K562 (cell line): Measurements from ENCODE around the gene RNASE4. TPM values are rescaled to one million over a fixed set of nuclear protein-coding genes. Genes with fewer than 3 reads are reported as not detected.

Source experiments
- ATAC-seq: fragments of 200-7000 bp; cut with Tn5 transposase; 3 replicates; pipeline ENCODE4 v1.9.1; 2020; ENCODE audit warnings: moderate library complexity
- BruUV-seq: library from RNA; stranded (reverse); fragments of 400-500 nt; replicated peaks from 2 replicates; lab custom pipeline; 2021; lab: Mats Ljungman, UMichigan
- CTCF ChIA-PET: fragments of 300-600 bp; formaldehyde crosslinking; extraction: SDS; loops from one replicate; lab custom pipeline; 2021; ENCODE audit warnings: low intra/inter-chr PET ratio; lab: Yijun Ruan, JAX
- POLR2A ChIA-PET: fragments of 300-600, 350-650 bp; sonication (Branson Sonifier 250); formaldehyde crosslinking; extraction: SDS; loops from one replicate; lab custom pipeline; 2021; ENCODE audit warnings: antibody characterized with exemption, inconsistent platforms; lab: Yijun Ruan, JAX
- DNase-seq, 4 experiments: peaks; one replicate each; pipeline versions ENCODE4 v3.0.0 to v3.0.0-alpha.2; 2011 to 2018; ENCODE audit warnings: low spot score in 3 of 4, mixed read lengths in 3 of 4; ENCODE audit errors: extremely low read depth in 1 of 4
- FAIRE-seq: peaks from 2 replicates; lab custom pipeline; 2011; peaks lifted over from hg19 to GRCh38; lab: Jason Lieb, UNC
- H2AFZ ChIP-seq: 2 replicates; pipeline ENCODE4 v1.6.0; 2011; ENCODE audit warnings: low read depth, low read length, control low read depth, inconsistent platforms
- H3K27ac ChIP-seq: fragments of 200-600 bp; 3 replicates; pipeline ENCODE4 v1.8.0; 2011; ENCODE audit warnings: low read depth, mild to moderate bottlenecking, control low read depth, inconsistent platforms, low read length, moderate library complexity, mixed read lengths; ENCODE audit errors: extremely low read depth
- H3K27me3 ChIP-seq, 2 experiments: fragments of 300-600 bp in 1 of 2; 2 replicates in 1 of 2; 3 replicates in 1 of 2; pipeline versions ENCODE4 v1.6.0 to v1.8.0; 2011; ENCODE audit warnings: inconsistent platforms in 2 of 2, low read length in 2 of 2, mild to moderate bottlenecking in 1 of 2, mixed read lengths in 1 of 2, moderate library complexity in 1 of 2; ENCODE audit not compliant: control insufficient read depth in 2 of 2, insufficient read depth in 2 of 2
- H3K36me3 ChIP-seq: fragments of 300-600 bp; 3 replicates; pipeline ENCODE4 v1.8.0; 2011; ENCODE audit warnings: mild to moderate bottlenecking, low read length, inconsistent platforms; ENCODE audit not compliant: control insufficient read depth, insufficient read depth
- H3K4me1 ChIP-seq, 2 experiments: fragments of 200-600 bp in 1 of 2; replicated peaks in 1 of 2; 2 replicates in 1 of 2; 3 replicates in 1 of 2; pipeline versions ENCODE4 v1.5.1 to v1.8.0; 2011; ENCODE audit warnings: inconsistent platforms in 2 of 2, low read length in 2 of 2, mild to moderate bottlenecking in 1 of 2, mixed read lengths in 1 of 2, moderate library complexity in 1 of 2; ENCODE audit not compliant: control insufficient read depth in 2 of 2, insufficient read depth in 2 of 2
- H3K4me2 ChIP-seq: 2 replicates; pipeline ENCODE4 v1.6.1; 2011; ENCODE audit warnings: low read length, control low read depth, inconsistent platforms, mixed read lengths; ENCODE audit not compliant: insufficient read depth
- H3K4me3 ChIP-seq: fragments of 200-600 bp; sonication (generic), shearing (Covaris generic); 2 replicates; pipeline ENCODE4 v1.5.1; 2016; ENCODE audit warnings: control low read depth, inconsistent platforms
- H3K79me2 ChIP-seq: fragments of 200-600 bp; 3 replicates; pipeline ENCODE4 v1.8.0; 2011; ENCODE audit warnings: low read length, inconsistent platforms; ENCODE audit not compliant: control insufficient read depth, insufficient read depth
- H3K9ac ChIP-seq, 2 experiments: 2 replicates each; pipeline versions ENCODE4 v1.6.0 to v1.6.1; 2011; ENCODE audit warnings: low read depth in 2 of 2, low read length in 2 of 2, control low read depth in 1 of 2, inconsistent platforms in 1 of 2, mild to moderate bottlenecking in 1 of 2, mixed read lengths in 1 of 2; ENCODE audit not compliant: insufficient read depth in 1 of 2
- H3K9me1 ChIP-seq: one replicate; pipeline ENCODE4 v1.6.0; 2011; ENCODE audit warnings: inconsistent platforms, mild to moderate bottlenecking, low read length, moderate library complexity; ENCODE audit not compliant: control insufficient read depth, insufficient read depth
- H3K9me3 ChIP-seq: replicated peaks from 2 replicates; pipeline ENCODE4 v1.5.1; 2011; ENCODE audit warnings: low read depth, low read length, inconsistent platforms; ENCODE audit not compliant: control insufficient read depth, insufficient read depth
- H4K20me1 ChIP-seq: replicated peaks from 2 replicates; pipeline ENCODE4 v1.6.1; 2011; ENCODE audit warnings: low read length, inconsistent platforms, mixed read lengths; ENCODE audit not compliant: control insufficient read depth, insufficient read depth
- CEBPG ChIP-seq, 3 experiments: fragments of 200-800 bp in 1 of 3; sonication (Bioruptor generic) in 1 of 3; sonication (generic) in 1 of 3; formaldehyde crosslinking in 1 of 3; IDR thresholded peaks in 2 of 3; conservative IDR thresholded peaks in 1 of 3; 2 replicates each; pipeline versions ENCODE4 v1.6.1 to v1.8.0; 2016 to 2022; ENCODE audit warnings: missing compliant biosample characterization in 2 of 3, missing genetic modification characterization in 2 of 3, mild to moderate bottlenecking in 1 of 3, missing genetic modification reagents in 1 of 3
- FOXK1 ChIP-seq: sonication (generic); formaldehyde crosslinking; IDR thresholded peaks from 2 replicates; pipeline ENCODE4 v1.8.0; 2022; ENCODE audit warnings: missing genetic modification reagents, mild to moderate bottlenecking, borderline replicate concordance
- HDAC6 ChIP-seq: IDR thresholded peaks from 2 replicates; pipeline ENCODE4 v1.6.1; 2012; ENCODE audit warnings: low read depth, mild to moderate bottlenecking, control low read depth, inconsistent platforms, low read length, moderate library complexity
- ILF3 ChIP-seq: fragments of 450-650 bp; IDR thresholded peaks from 2 replicates; pipeline ENCODE4 v1.6.1; 2018; ENCODE audit warnings: antibody characterized with exemption, mild to moderate bottlenecking, moderate library complexity, borderline replicate concordance
- KLF10 ChIP-seq: fragments of 250-450 bp; sonication (Bioruptor Pico); IDR thresholded peaks from 2 replicates; pipeline ENCODE4 v1.6.1; 2021; ENCODE audit warnings: matching md5 sums
- MITF ChIP-seq: IDR thresholded peaks from 2 replicates; pipeline ENCODE4 v1.6.1; 2014; ENCODE audit warnings: antibody characterized with exemption
- NCOR1 ChIP-seq: fragments of 450-650 bp; IDR thresholded peaks from 2 replicates; pipeline ENCODE4 v1.6.1; 2016; ENCODE audit warnings: mild to moderate bottlenecking, moderate library complexity
- NONO ChIP-seq, 2 experiments: fragments of 200-400 bp in 1 of 2; fragments of 450-650 bp in 1 of 2; formaldehyde crosslinking in 1 of 2; IDR thresholded peaks; 2 replicates each; pipeline ENCODE4 v1.6.1; 2017; ENCODE audit warnings: low read depth in 2 of 2, mild to moderate bottlenecking in 2 of 2, moderate library complexity in 2 of 2, low read length in 1 of 2
- RBM15 ChIP-seq: fragments of 200-400 bp; formaldehyde crosslinking; IDR thresholded peaks from 2 replicates; pipeline ENCODE4 v1.6.1; 2018; ENCODE audit warnings: mild to moderate bottlenecking, low read length, moderate library complexity; ENCODE audit not compliant: insufficient read depth
- RBM39 ChIP-seq: fragments of 200-400 bp; formaldehyde crosslinking; optimal IDR thresholded peaks from 2 replicates; pipeline ENCODE3; 2018; ENCODE audit warnings: low read depth, low read length
- SUPT5H ChIP-seq: fragments of 450-650 bp; IDR thresholded peaks from 2 replicates; pipeline ENCODE4 v1.6.1; 2016
- TRIM24 ChIP-seq, 2 experiments: fragments of 450-650 bp; IDR thresholded peaks; 2 replicates each; pipeline ENCODE4 v1.6.1; 2016
- VEZF1 ChIP-seq: fragments of 200-800 bp; sonication (Bioruptor generic); IDR thresholded peaks from 2 replicates; pipeline ENCODE4 v1.6.1; 2017; ENCODE audit warnings: missing genetic modification characterization, missing compliant biosample characterization
- ZBTB17 ChIP-seq: fragments of 450-650 bp; formaldehyde crosslinking; IDR thresholded peaks from 2 replicates; pipeline ENCODE4 v1.4.0; 2020; ENCODE audit warnings: mild to moderate bottlenecking
- ZC3H11A ChIP-seq: IDR thresholded peaks from 2 replicates; pipeline ENCODE4 v1.6.1; 2012; ENCODE audit warnings: low read depth, low read length, improper control_type of control experiment
- ZNF165 ChIP-seq: fragments of 250-450 bp; sonication (Bioruptor Pico); IDR thresholded peaks from 2 replicates; pipeline ENCODE4 v1.4.0; 2020; ENCODE audit warnings: borderline replicate concordance
- ZNF347 ChIP-seq: fragments of 450-650 bp; formaldehyde crosslinking; IDR thresholded peaks from 2 replicates; pipeline ENCODE4 v1.4.0; 2020; ENCODE audit warnings: low read depth, mild to moderate bottlenecking, moderate library complexity
- ZNF445 ChIP-seq: fragments of 250-450 bp; sonication (Bioruptor Pico); IDR thresholded peaks from 2 replicates; pipeline ENCODE4 v1.4.0; 2020; ENCODE audit warnings: low read depth, mild to moderate bottlenecking, moderate library complexity
- ZNF584 ChIP-seq: fragments of 200-800 bp; sonication (Bioruptor generic); IDR thresholded peaks from 2 replicates; pipeline ENCODE4 v1.6.1; 2016; ENCODE audit warnings: low read depth, mild to moderate bottlenecking, missing genetic modification characterization, missing compliant biosample characterization
- ZNF668 ChIP-seq: fragments of 250-450 bp; sonication (Bioruptor Pico); IDR thresholded peaks from 2 replicates; pipeline ENCODE4 v1.8.0; 2022; ENCODE audit warnings: mild to moderate bottlenecking, inconsistent platforms
- WGBS: fragments of 100-300 bp; shearing (Covaris generic); methylation state at CpG from one replicate; pipeline ENCODE4 v1.1.6; 2016; ENCODE audit warnings: low coverage, mixed read lengths; ENCODE audit not compliant: insufficient coverage; ENCODE audit errors: missing lambda C conversion rate; 5-methylcytosine and 5-hydroxymethylcytosine counted together
- in situ Hi-C: fragments of 300-500 bp; cut with MboI; formaldehyde crosslinking; loops from 4 replicates; pipeline ENCODE4 v1.15.0; 2018; ENCODE audit warnings: inconsistent platforms, mixed read lengths
- intact Hi-C: fragments of 100-400 bp; cut with micrococcal nuclease; formaldehyde crosslinking; loops from 2 replicates; pipeline ENCODE4 v1.14.2; 2022
- polyA plus RNA-seq, 8 experiments: library from polyadenylated mRNA; depleted of rRNA in 4 of 8; stranded (reverse) in 5 of 8; unstranded in 3 of 8; fragments of >200 nt; fragmentation: Nextera tagmentation in 2 of 8; fragmentation: Illumina TruSeq in 1 of 8; extraction: Ambion mirVana in 2 of 8; extraction: Trizol in 1 of 8; gene quantifications; 2 replicates each; pipeline versions ENCODE4 v1.2.1 to v1.2.3, GENCODE V29; 2011 to 2014; ENCODE audit warnings: inconsistent platforms in 1 of 8, missing spikeins in 1 of 8
- total RNA-seq, 7 experiments: library from RNA; depleted of rRNA in 6 of 7; stranded (reverse); fragments of >200 nt in 6 of 7; fragmentation: Illumina TruSeq in 2 of 7; extraction: Trizol in 2 of 7; gene quantifications; 2 replicates each; pipeline versions ENCODE4 v1.2.1 to v1.2.3, GENCODE V29; 2011 to 2021; ENCODE audit warnings: low replicate concordance in 1 of 7

RNASE4 gene
- total and polyA plus RNA-seq, 9 of the 15 experiments (the other 6 are each of a cell fraction or from before 2014, with no cell fraction given), result 0.09 to 0.22 (median 0.13) TPM; not detected in 2

GRCh38 chr14:20644520-20644919 is 39.8 kb upstream of the RNASE4 start:
- no peak for FAIRE-seq
- BruUV-seq, result no TSS peak

More at GRCh38 chr14:20644520-20644919, 39.8 kb upstream of the RNASE4 start:
- TF ChIP-seq HDAC6 (no peak), NCOR1 (no peak), TRIM24 (IDR thresholded peaks at IDR 0.05) (no peak), VEZF1 (CRISPR knock-in tag) (no peak), FOXK1 (CRISPR knock-in tag) (no peak), KLF10 (CRISPR knock-in tag) (no peak), ZC3H11A (no peak), ZNF347 (no peak), NONO (IDR thresholded peaks at IDR 0.05; ENCODE audit: low read depth in 2 of 2, low read length in 1 of 2) (no peak), ZBTB17 (CRISPR knock-in tag) (no peak), ZNF445 (CRISPR knock-in tag) (no peak), MITF (no peak), RBM15 (no peak), RBM39 (no peak), ZNF165 (CRISPR knock-in tag) (no peak), ZNF584 (no peak), CEBPG (CRISPR knock-in tag; IDR thresholded peaks at IDR 0.05) (no peak), CEBPG (tag; conservative IDR thresholded peaks at IDR 0.05 in 1 of 2, IDR thresholded peaks at IDR 0.05 in 1 of 2) (no peak), ILF3 (no peak), SUPT5H (no peak), ZNF668 (CRISPR knock-in tag) (no peak)
- TF ChIP-seq, all 486 proteins: peak for 0
- WGBS, result 27% methylated on average over 2 of the region's 2 CpGs
- ATAC-seq, result no peak
- Histone ChIP-seq H3K4me2 (no peak overlapping the region), H3K9me3 (no peaks in the 10 kb centered on the region), H3K27me3 (no peaks in the 10 kb centered on the region; a peak in 1 of 5 replicates), H4K20me1 (no peaks in the 10 kb centered on the region), H3K4me1 (no peaks in the 10 kb centered on the region; a peak in 1 of 5 replicates), H3K4me3 (no peak overlapping the region), H2AFZ (no peak overlapping the region), H3K9me1 (no peaks in the 10 kb centered on the region), H3K36me3 (no peaks in the 10 kb centered on the region), H3K9ac (no peak overlapping the region), H3K27ac (no peak overlapping the region), H3K79me2 (no peaks in the 10 kb centered on the region)
- DNase-seq, result no peak
- intact Hi-C loops, result no loop called here
- ChIA-PET CTCF (no interaction called here), POLR2A (no interaction called here)
- in situ Hi-C loops, result no loop called here
